Measurements from ENCODE around the gene THSD7A. TPM values are rescaled to one million over a fixed set of nuclear protein-coding genes. Genes with fewer than 3 reads are reported as not detected.

THSD7A gene
- total RNA-seq, 2 experiments from 2014 or later, result not detected

GRCh38 chr7:11412036-11412435, 420.0 kb downstream of the THSD7A start:
- CTCF ChIA-PET, result no interaction called here
- ATAC-seq, result no peak
- POLR2A ChIA-PET, result no interaction called here

GRCh38 chr7:11410656-11411644, 421.0 kb downstream of the THSD7A start:
- Mint-ChIP-seq H3K4me1 (ENCODE audit: low read depth) (no peaks in the 10 kb centered on the region), H3K27ac (no peak overlapping the region), H3K27me3 (no peaks in the 10 kb centered on the region), H3K36me3 (ENCODE audit: low read depth) (no peaks in the 10 kb centered on the region), H3K9me3 (peaks cover 4% of the 10 kb centered on the region), H3K4me3 (no peak overlapping the region)
- DNase-seq (no peak), ATAC-seq (no peak)
- intact Hi-C loops (cut with micrococcal nuclease), result no loop called here
- ChIA-PET POLR2A (no interaction called here), CTCF (no interaction called here)
- no peak for TF ChIP-seq CTCF (IDR thresholded peaks at IDR 0.05)

More at GRCh38 chr7:11412036-11412435, 420.0 kb downstream of the THSD7A start:
- intact Hi-C loops (cut with micrococcal nuclease), result no loop called here
- Mint-ChIP-seq H3K4me3 (no peak overlapping the region), H3K27me3 (no peaks in the 10 kb centered on the region), H3K9me3 (peaks cover 4% of the 10 kb centered on the region), H3K4me1 (ENCODE audit: low read depth) (no peaks in the 10 kb centered on the region), H3K36me3 (ENCODE audit: low read depth) (no peaks in the 10 kb centered on the region), H3K27ac (no peak overlapping the region)
- no peak for DNase-seq
- no peak for TF ChIP-seq CTCF (IDR thresholded peaks at IDR 0.05)

- H3K27ac Mint-ChIP-seq, result no peak overlapping the region
- ChIA-PET CTCF (no interaction called here), POLR2A (no interaction called here)
- no peaks in the 10 kb centered on the region for H3K27me3 Mint-ChIP-seq
- no peaks in the 10 kb centered on the region for H3K4me1 Mint-ChIP-seq (ENCODE audit: low read depth)
- no peak overlapping the region for H3K4me3 Mint-ChIP-seq
- intact Hi-C loops (cut with micrococcal nuclease), result no loop called here
- ATAC-seq (no peak), DNase-seq (no peak)
- H3K36me3 Mint-ChIP-seq (ENCODE audit: low read depth), result no peaks in the 10 kb centered on the region
- H3K9me3 Mint-ChIP-seq, result no peaks in the 10 kb centered on the region
- TF ChIP-seq CTCF (IDR thresholded peaks at IDR 0.05), result no peak
Observed at GRCh38 chr7:11404355-11404754, 427.6 kb downstream of the THSD7A start.

- no peak overlapping the region for H3K27ac Mint-ChIP-seq
- no peaks in the 10 kb centered on the region for H3K9me3 Mint-ChIP-seq
- intact Hi-C loops (cut with micrococcal nuclease), result no loop called here
- TF ChIP-seq CTCF (IDR thresholded peaks at IDR 0.05), result no peak
- POLR2A ChIA-PET, result no interaction called here
- no peak overlapping the region for H3K4me3 Mint-ChIP-seq
- DNase-seq (no peak), ATAC-seq (no peak)
- no peaks in the 10 kb centered on the region for H3K36me3 Mint-ChIP-seq (ENCODE audit: low read depth)
- H3K4me1 Mint-ChIP-seq (ENCODE audit: low read depth), result no peaks in the 10 kb centered on the region
- CTCF ChIA-PET, result no interaction called here
- no peaks in the 10 kb centered on the region for H3K27me3 Mint-ChIP-seq
Observed at GRCh38 chr7:11403781-11404180, 428.2 kb downstream of the THSD7A start.

- intact Hi-C loops (cut with micrococcal nuclease), result no loop called here
- ChIA-PET POLR2A (no interaction called here), CTCF (no interaction called here)
- Mint-ChIP-seq H3K27me3 (no peaks in the 10 kb centered on the region), H3K9me3 (peaks cover 13% of the 10 kb centered on the region), H3K4me1 (ENCODE audit: low read depth) (no peaks in the 10 kb centered on the region), H3K36me3 (ENCODE audit: low read depth) (no peaks in the 10 kb centered on the region), H3K4me3 (no peak overlapping the region), H3K27ac (no peak overlapping the region)
- DNase-seq (no peak), ATAC-seq (no peak)
- no peak for TF ChIP-seq CTCF (IDR thresholded peaks at IDR 0.05)
Observed at GRCh38 chr7:11394438-11394837, 437.6 kb downstream of the THSD7A start.

Data from activated CD8-positive, alpha-beta T cell treated with anti-CD3 and anti-CD28 coated beads for 36 hours (primary cell).